Measurements from ENCODE around the gene CNTNAP2.
A peak's percentile ranks its signal among the peaks of the same experiment; 100 is the strongest.

CNTNAP2 gene

DNA sequence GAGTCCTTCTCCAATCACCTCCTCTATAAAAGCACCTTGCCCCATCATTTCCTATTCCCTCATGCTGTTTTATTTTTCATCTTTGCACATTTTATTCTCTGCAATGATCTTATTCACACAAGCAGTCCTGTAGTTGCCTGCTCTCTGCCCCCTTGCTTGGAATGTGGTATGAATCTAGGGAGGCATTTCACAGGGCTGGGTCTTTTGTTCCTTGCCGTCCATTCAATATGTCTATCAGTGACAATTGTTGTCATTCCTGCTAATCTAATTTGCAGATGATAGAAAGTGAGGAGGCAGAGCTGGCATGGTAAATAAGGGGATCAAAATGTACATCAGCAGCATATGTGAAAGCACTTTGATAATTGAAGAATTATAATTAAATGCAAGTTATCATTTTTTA is 2227.8 kb downstream of the CNTNAP2 start:
- DNase-seq (ENCODE audit: low read depth): no peak
- no peak overlapping the region for H3K4me3 ChIP-seq (ENCODE audit: control insufficient read depth, low read depth, low read length)
- TF ChIP-seq, protein P1, sequence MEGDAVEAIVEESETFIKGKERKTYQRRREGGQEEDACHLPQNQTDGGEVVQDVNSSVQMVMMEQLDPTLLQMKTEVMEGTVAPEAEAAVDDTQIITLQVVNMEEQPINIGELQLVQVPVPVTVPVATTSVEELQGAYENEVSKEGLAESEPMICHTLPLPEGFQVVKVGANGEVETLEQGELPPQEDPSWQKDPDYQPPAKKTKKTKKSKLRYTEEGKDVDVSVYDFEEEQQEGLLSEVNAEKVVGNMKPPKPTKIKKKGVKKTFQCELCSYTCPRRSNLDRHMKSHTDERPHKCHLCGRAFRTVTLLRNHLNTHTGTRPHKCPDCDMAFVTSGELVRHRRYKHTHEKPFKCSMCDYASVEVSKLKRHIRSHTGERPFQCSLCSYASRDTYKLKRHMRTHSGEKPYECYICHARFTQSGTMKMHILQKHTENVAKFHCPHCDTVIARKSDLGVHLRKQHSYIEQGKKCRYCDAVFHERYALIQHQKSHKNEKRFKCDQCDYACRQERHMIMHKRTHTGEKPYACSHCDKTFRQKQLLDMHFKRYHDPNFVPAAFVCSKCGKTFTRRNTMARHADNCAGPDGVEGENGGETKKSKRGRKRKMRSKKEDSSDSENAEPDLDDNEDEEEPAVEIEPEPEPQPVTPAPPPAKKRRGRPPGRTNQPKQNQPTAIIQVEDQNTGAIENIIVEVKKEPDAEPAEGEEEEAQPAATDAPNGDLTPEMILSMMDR (conservative IDR thresholded peaks at IDR 0.05; ENCODE audit: control insufficient read depth, insufficient read depth, low read depth, low read length): no peak

DNA sequence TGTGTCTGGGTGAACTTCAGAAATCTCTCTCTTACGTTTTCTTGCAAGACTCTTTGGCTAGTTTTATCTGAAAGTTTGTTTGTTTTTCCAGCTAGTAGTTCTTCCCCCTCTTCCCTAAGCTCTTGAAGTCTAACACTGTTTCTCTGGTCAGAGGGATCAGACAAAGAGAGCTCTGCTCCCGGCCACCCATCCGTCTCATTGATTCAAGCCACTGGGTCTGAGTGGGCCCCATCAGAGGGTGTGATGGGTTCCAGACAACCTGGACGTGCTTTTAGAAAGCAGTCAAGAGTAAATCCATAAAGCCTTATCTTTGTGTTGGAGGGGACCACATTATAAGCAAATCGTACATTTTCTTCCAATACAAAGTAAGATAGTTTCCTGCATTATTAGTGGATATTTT is 2231.4 kb downstream of the CNTNAP2 start:
- TF ChIP-seq, protein P1 (conservative IDR thresholded peaks at IDR 0.05; ENCODE audit: control insufficient read depth, insufficient read depth, low read depth, low read length): no peak
- no peak overlapping the region for H3K4me3 ChIP-seq (ENCODE audit: control insufficient read depth, low read depth, low read length)

DNA sequence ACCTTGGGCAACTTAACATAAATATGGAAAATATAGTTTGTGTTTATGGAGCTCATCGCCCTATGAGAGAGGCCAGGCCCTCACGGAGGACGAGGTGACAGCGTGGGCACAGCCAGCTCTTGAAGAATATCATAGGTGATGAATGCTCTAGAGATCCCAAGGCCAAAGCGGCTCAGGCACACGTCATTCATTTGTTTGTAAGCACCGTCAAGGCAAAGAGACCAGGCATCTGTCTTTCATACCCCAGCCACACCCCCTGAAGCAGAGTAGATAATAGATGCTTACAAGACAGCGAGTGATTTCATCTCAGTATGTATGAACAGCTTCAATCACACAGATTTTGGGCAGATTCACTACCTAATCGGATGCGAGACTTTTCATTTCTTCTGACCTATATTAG is 2231.9 kb downstream of the CNTNAP2 start:
- DNase-seq (ENCODE audit: low read depth): no peak
- TF ChIP-seq, protein P1 (conservative IDR thresholded peaks at IDR 0.05; ENCODE audit: control insufficient read depth, insufficient read depth, low read depth, low read length): no peak
- H3K4me3 ChIP-seq (ENCODE audit: control insufficient read depth, low read depth, low read length): no peak overlapping the region

More for the DNA sequence above, 2231.4 kb downstream of the CNTNAP2 start:
- DNase-seq (ENCODE audit: low read depth): no peak

DNA sequence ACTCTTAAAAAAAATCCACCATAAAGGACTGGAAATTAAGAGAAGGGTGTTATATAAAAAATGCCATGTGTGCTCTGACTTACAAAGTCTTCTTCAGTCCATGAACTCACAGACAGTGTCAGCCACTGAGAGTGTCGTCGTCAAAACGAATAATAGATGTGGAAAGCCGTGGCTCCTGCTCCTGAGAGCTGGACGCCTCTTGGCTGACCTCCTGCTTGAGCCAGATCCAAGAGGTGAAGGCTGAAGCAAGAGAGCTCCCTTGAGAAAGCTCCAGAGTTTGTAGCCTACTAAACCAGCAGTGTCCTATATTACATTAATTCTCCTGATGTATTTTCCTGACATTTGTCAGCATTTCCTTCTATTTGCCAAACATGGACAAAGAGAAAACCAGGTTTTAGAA is 2239.7 kb downstream of the CNTNAP2 start:
- H3K4me3 ChIP-seq (ENCODE audit: control insufficient read depth, low read depth, low read length): no peak overlapping the region
- TF ChIP-seq, protein P1 (conservative IDR thresholded peaks at IDR 0.05; ENCODE audit: control insufficient read depth, insufficient read depth, low read depth, low read length): no peak
- DNase-seq (ENCODE audit: low read depth): peak; percentile 43

DNA sequence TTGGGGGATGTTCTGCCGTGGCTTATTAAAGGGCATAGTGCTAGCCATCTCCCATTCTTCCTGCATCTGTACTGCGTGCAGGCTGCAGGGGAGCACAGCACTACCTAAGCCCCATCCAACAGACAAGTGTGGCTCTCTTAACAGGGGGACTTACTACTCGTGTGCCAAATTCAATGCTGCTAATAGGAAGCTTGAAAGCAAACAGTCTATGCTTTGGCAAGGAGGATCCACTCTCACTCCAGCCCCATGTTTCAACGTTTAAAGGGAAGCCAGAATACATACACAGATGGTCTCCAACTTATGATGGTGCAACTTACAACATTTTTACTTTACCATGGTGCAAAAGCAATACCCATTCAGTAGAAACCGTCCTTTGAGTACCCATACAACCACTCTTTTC is 2245.9 kb downstream of the CNTNAP2 start:
- no peak for DNase-seq (ENCODE audit: low read depth)
- TF ChIP-seq, protein P1 (conservative IDR thresholded peaks at IDR 0.05; ENCODE audit: control insufficient read depth, insufficient read depth, low read depth, low read length): no peak
- no peak overlapping the region for H3K4me3 ChIP-seq (ENCODE audit: control insufficient read depth, low read depth, low read length)

DNA sequence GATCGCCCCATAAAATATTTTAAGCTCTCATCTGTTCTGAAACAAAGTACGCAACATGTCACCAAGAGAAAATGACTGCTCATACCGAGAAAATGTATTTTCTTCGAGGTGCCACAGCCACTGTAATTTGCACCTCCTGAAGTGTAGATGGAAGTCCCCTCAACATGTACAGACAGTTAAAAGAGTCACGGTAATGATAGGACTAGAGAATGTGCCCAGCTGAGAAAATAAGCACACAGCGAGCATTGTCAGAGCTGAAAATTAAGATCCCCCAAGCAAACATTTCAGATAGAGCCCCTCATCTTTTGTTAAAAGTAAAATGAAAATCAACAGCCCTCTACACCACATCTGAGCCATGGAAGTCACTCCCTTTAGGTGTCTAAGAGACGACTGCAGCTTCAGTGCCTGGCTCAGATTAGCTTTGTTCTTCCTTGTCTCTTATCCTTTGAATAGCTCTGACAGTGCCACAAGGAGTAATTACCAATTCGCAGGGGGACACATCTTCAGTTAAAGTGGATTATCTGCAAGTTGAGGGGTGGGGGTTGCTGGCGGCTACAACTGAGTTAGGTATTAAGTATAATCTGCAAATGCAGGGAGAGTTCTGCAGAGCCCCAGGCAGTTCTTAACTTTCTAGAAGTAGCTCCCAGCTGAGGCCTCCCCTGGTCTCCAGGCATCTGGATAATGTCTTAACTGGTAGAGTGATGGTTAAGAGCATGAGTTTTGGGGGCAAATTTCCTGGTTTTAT is 2251.3 kb downstream of the CNTNAP2 start:
- TF ChIP-seq, protein P1 (conservative IDR thresholded peaks at IDR 0.05; ENCODE audit: control insufficient read depth, insufficient read depth, low read depth, low read length): no peak
- H3K4me3 ChIP-seq (ENCODE audit: control insufficient read depth, low read depth, low read length): no peak overlapping the region

More for the DNA sequence above, 2251.3 kb downstream of the CNTNAP2 start:
- DNase-seq (ENCODE audit: low read depth): no peak

Measured in fibroblast of mammary gland (primary cell).